RWPE1 (cell line): ENCODE results near the gene CRYZ.
"Not testable (repeated sequence)": the region's sequence is repeated elsewhere in the genome, so short reads cannot be mapped to it uniquely, and the experiment has no call there.

ENCODE experiments used
- CTCF ChIA-PET: fragments of 350-600 bp; sonication (Branson Sonifier 250); formaldehyde crosslinking; extraction: SDS; loops from one replicate; lab custom pipeline; 2021; lab: Yijun Ruan, JAX
- POLR2A ChIA-PET: fragments of 400-600 bp; formaldehyde crosslinking; extraction: SDS; loops from one replicate; lab custom pipeline; 2020; ENCODE audit warnings: antibody characterized with exemption; ENCODE audit not compliant: low non-redundant PET; lab: Yijun Ruan, JAX
- DNase-seq: peaks from one replicate; pipeline ENCODE4 v3.0.0; 2012; ENCODE audit warnings: low spot score
- H3K27ac ChIP-seq: fragments of 450-650 bp; 2 replicates; pipeline ENCODE4 v1.5.1; 2017
- TF ChIP-seq, protein P1 (sequence below): fragments of 450-650 bp; conservative IDR thresholded peaks from 2 replicates; pipeline ENCODE4 v1.5.1; 2017; ENCODE audit warnings: low read depth, mild to moderate bottlenecking

Gene CRYZ

DNA sequence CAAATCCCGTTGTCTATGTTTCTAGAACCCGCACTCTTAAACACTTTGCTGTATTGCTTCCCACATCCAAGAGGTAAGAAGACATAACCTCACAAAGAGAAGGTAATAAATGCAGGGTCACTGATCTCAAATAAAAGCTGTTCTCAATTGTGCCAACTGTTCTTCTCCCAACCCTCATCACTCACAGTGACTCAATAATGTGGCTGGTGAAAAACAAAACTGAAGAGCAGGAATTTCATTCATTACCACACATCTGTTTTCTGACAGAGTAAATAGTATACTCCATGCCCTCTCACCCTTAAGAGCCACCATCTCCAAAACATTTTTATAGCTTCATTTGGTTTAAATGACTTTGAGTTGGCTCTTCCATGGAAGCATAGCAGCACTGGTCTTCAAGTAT, 53.0 kb downstream of the CRYZ start:
- CTCF ChIA-PET: no interaction called here
- TF ChIP-seq, protein P1, sequence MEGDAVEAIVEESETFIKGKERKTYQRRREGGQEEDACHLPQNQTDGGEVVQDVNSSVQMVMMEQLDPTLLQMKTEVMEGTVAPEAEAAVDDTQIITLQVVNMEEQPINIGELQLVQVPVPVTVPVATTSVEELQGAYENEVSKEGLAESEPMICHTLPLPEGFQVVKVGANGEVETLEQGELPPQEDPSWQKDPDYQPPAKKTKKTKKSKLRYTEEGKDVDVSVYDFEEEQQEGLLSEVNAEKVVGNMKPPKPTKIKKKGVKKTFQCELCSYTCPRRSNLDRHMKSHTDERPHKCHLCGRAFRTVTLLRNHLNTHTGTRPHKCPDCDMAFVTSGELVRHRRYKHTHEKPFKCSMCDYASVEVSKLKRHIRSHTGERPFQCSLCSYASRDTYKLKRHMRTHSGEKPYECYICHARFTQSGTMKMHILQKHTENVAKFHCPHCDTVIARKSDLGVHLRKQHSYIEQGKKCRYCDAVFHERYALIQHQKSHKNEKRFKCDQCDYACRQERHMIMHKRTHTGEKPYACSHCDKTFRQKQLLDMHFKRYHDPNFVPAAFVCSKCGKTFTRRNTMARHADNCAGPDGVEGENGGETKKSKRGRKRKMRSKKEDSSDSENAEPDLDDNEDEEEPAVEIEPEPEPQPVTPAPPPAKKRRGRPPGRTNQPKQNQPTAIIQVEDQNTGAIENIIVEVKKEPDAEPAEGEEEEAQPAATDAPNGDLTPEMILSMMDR: no peak
- no peak for DNase-seq
- POLR2A ChIA-PET: no interaction called here
- no peak overlapping the region for H3K27ac ChIP-seq

DNA sequence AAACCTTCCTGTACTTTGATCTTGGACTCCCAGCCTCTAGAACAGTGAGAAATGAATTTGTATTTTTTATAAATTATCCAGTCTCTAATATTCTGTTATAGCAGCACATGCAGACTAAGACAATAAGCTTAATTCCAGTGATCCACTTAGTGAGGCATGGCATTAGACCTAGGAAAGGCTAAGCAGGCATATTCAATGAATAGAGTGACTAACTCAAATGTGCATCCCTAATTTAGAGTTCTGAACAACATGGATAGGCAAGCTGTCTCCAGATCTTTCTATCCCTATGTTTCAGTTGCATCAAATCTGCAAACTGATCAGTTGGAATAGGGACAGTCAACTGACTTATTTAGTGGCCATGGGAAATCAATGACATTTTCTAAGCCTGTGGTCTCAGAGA, 54.9 kb downstream of the CRYZ start:
- DNase-seq: no peak
- ChIA-PET CTCF (no interaction called here), POLR2A (no interaction called here)
- no peak overlapping the region for H3K27ac ChIP-seq
- TF ChIP-seq, protein P1: no peak

DNA sequence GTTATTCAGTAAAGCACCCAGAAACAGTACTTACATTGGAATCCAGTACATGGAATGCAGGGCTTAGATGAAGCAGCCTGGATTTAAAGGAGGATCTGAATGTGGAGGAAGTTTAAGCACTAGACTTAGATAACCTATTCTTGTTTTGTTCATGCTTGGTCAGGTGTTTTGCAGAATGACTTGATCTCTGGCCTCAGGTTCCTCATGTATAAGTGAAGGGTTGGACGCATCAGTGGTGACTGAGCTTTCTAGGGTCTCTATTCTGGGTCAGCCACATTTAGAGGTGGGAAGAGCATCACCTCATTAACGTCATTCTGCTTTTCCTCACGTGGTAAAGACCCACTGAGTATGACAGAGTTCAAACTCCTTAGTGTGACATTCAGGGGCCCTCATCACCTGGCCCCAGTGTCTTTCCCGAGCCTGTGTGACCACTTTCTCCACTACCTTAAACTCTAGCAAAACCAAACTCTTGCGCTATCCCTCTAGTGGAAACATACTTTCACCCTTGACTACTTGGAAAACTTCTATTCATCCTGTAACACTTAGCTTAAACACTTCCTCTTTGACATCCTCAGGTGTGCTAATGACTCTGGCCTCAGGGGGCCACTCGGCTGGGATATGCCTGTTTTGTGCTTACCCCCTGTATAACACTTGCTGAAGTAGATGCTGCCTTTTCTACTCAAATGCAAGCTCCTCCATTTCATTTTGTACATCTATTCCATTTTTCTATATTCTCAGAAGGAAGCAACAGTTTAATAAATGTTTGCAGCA, 58.4 kb downstream of the CRYZ start:
- no peak for DNase-seq
- TF ChIP-seq, protein P1: no peak
- H3K27ac ChIP-seq: no peak overlapping the region
- POLR2A ChIA-PET: no interaction called here
- CTCF ChIA-PET: interaction anchor here (0.5 to 0.7 kb wide), 2 partner anchors 9 to 237 kb away, joined by 3 to 5 read pairs; no protein-coding TSS in a partner anchor

GRCh38 chr1:74673351-74674111, 59.3 kb downstream of the CRYZ start, which contains the start of gene ERICH3:
Gene ERICH3, minus strand, starts transcription at chr1:74673792. Its CDS starts 273 bp downstream, at chr1:74673519.
- no peak for DNase-seq
- ChIA-PET POLR2A (no interaction called here), CTCF (interaction anchor here (0.6 kb wide), 1 partner anchor 580 kb away, joined by 3 read pairs; no protein-coding TSS in a partner anchor)
- no peak within 1 kb of the TSS for H3K27ac ChIP-seq
- TF ChIP-seq, protein P1: no peak

DNA sequence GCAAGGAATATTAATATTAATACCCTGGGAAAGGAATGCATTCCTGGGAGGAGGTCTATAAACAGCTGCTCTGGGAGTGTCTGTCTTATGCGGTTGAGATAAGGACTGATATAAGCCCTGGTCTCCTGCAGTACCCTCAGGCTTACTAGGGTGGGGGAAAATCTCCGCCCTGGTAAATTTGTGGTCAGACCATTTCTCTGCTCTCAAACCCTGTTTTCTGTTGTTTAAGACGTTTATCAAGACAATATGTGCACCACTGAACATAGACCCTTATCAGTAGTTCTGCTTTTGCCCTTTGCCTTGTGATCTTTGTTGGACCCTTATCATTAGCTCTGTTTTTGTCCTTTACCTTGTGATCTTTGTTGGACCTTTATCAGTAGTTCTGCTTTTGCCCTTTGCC, 62.0 kb downstream of the CRYZ start:
- DNase-seq, CTCF ChIA-PET, H3K27ac ChIP-seq, POLR2A ChIA-PET: not testable (repeated sequence)
